ENCODE results near the gene CDK14.

The CDK14 gene

GRCh38 chr7:90688810-90689209 lies 92.7 kb downstream of the CDK14 start:
- DNase-seq, result no peak

GRCh38 chr7:90689260-90689659 lies 93.1 kb downstream of the CDK14 start:
- DNase-seq, result no peak

- no peak for DNase-seq
Observed at GRCh38 chr7:90690159-90690858, 94.2 kb downstream of the CDK14 start.

GRCh38 chr7:90692396-90692795 lies 96.3 kb downstream of the CDK14 start:
- no peak for DNase-seq

GRCh38 chr7:90692947-90693346 lies 96.8 kb downstream of the CDK14 start:
- DNase-seq, result no peak

- DNase-seq, result no peak
Observed at GRCh38 chr7:90693939-90694338, 97.8 kb downstream of the CDK14 start.

- no peak for DNase-seq
Observed at GRCh38 chr7:90698616-90699015, 102.5 kb downstream of the CDK14 start.

GRCh38 chr7:90701021-90701420 lies 104.9 kb downstream of the CDK14 start:
- no peak for DNase-seq

- no peak for DNase-seq
Observed at GRCh38 chr7:90701771-90702170, 105.7 kb downstream of the CDK14 start.

GRCh38 chr7:90705391-90706071 lies 109.4 kb downstream of the CDK14 start:
- no peak for DNase-seq

GRCh38 chr7:90706072-90706716 lies 110.1 kb downstream of the CDK14 start:
- no peak for DNase-seq

GRCh38 chr7:90708841-90709317 lies 112.8 kb downstream of the CDK14 start:
- DNase-seq, result no peak

GRCh38 chr7:90709501-90710465 lies 113.7 kb downstream of the CDK14 start:
- no peak for DNase-seq

GRCh38 chr7:90710466-90710850 lies 114.3 kb downstream of the CDK14 start:
- DNase-seq, result no peak

- no peak for DNase-seq
Observed at GRCh38 chr7:90713628-90714027, 117.5 kb downstream of the CDK14 start.

GRCh38 chr7:90715067-90715466 lies 118.9 kb downstream of the CDK14 start:
- DNase-seq, result no peak

- DNase-seq, result no peak
Observed at GRCh38 chr7:90717296-90718060, 121.4 kb downstream of the CDK14 start.

- DNase-seq, result no peak
Observed at GRCh38 chr7:90719155-90719554, 123.0 kb downstream of the CDK14 start.

GRCh38 chr7:90720984-90721760 lies 125.1 kb downstream of the CDK14 start:
- DNase-seq, result no peak

- no peak for DNase-seq
Observed at GRCh38 chr7:90721869-90722431, 125.8 kb downstream of the CDK14 start.

GRCh38 chr7:90723233-90723632 lies 127.1 kb downstream of the CDK14 start:
- DNase-seq, result no peak

Measured in GF-D8 (cell line).